Peyer's patch (tissue), 4 donors: ENCODE results near the gene MUC21.

ENCODE experiments used
- CTCF ChIP-seq, 6 experiments: fragments of 450-650 bp in 4 of 6; fragments of 200-600 bp in 2 of 6; sonication (generic) in 1 of 6; IDR thresholded peaks; one replicate each; pipeline ENCODE4 v1.5.1; 2017 to 2019; ENCODE audit warnings: antibody characterized with exemption in 6 of 6, mild to moderate bottlenecking in 3 of 6, moderate library complexity in 1 of 6
- POLR2A ChIP-seq, 2 donors: fragments of 450-650 bp; IDR thresholded peaks; one replicate each; pipeline ENCODE4 v1.5.1; 2017; ENCODE audit warnings: antibody characterized with exemption in 2 of 2, mild to moderate bottlenecking in 2 of 2, moderate library complexity in 2 of 2

- no peak for TF ChIP-seq CTCF (IDR thresholded peaks at IDR 0.05)
- no peak for TF ChIP-seq POLR2A (IDR thresholded peaks at IDR 0.05)
Observed at GRCh38 chr6:30987304-30987703, 3.8 kb downstream of the MUC21 start.
